HG02571 (cell line): ENCODE data around the gene SLC9A3.
"Not testable (repeated sequence)": the region's sequence is repeated elsewhere in the genome, so short reads cannot be mapped to it uniquely, and the experiment has no call there.

Experiments used
- ATAC-seq: cut with Tn5 transposase; IDR thresholded peaks from one replicate; pipeline ENCODE4 v1.9.1; 2021; ENCODE audit warnings: mild to moderate bottlenecking, moderate library complexity; ENCODE audit not compliant: unreplicated experiment

Gene SLC9A3

DNA sequence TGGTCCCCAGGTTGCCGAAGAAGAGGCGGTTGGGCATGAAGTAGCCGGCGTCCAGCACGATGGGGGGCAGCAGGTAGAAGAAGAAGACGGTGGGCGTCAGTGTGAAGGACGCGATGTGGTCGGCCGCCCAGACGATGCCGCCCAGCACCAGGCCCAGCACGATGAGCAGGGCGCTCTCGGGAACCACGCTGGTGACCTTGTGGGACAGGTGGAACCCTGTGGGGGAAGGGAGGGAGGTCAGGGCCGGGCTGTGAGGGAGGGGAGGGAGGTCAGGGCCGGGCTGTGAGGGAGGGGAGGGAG lies 32.4 kb downstream of the SLC9A3 start:
- ATAC-seq: no peak

DNA sequence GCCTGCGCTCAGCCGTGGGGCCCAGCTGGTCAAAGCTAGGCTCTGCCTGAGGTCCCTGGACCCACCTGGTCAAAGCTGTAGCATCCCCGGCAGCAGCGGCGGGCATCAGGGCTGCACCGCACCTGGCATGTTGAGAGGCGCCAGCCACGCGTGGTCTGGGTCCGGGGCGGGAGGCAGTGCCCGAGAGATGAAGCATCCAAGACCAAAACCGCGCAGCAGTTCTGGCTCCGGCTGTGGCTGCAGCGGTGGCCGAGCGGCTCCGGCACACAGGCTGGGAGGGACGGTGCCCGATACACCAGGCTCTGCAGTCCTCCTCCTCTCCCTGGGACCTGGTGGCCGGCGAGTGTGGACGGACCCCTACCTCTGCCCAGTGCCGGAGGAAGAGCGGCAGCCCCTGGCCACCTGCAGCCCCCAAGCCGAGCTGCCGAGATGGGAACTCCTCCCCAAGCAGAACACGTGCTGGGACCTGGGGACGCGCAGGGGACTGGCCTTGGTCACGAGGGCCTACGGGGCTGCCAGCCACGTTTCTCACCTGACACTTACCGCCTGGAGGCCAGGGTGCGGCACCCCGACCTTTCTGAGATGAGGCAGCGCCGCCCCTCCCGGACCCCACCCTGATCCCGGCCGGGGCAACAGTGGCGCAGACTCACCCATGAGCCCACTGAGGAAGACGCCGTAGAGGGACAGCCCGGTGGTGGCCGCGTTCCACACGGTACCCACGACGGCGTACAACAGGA lies 33.0 kb downstream of the SLC9A3 start:
- no peak for ATAC-seq

DNA sequence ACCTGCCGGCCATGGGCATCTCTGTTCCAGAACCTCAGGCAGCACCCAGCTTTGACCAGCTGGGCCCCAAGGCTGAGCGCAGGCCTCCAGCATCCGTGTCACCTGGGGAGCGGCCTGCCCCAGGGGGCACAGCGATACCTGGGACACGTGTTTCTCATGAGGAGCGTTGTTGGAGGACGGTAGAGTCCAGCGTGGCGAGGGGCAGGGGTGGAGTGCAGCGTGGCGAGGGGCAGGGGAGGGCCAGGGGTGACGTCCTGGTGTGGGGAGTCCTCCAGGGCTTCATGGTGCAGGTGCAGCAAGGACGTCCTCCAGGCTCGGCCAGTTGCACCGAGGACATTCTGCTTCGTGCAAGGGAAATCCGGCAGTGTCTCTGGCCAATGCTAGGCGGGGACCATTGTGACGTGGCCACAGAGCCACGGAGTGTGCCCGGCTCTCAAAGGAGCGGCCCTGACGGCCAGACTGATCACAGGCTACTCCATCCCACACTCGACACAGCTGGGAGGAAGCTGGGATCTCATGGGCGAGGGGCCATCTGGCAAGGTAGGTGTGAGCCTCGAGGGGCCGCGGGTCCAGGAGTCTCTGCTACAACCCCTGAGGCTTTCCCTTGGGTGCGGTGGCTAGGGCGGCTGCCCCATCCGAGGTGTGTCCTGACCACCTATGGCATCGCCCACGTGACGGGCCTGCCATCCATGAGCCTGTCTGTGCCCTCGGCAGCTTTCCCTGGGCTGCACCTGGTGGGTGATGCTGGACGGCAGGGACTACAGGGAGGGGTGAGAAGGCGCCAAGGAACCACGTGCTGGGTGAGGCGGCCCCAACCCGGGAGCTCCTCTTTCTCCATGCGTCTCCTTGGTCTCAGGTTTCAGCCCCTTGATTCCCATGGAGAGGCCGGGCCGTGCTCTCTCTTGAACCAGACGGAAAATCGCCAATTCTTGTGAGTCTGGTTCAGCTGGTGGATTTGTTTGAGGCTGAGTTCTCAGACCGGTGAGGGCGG lies 33.8 kb downstream of the SLC9A3 start:
- no peak for ATAC-seq

DNA sequence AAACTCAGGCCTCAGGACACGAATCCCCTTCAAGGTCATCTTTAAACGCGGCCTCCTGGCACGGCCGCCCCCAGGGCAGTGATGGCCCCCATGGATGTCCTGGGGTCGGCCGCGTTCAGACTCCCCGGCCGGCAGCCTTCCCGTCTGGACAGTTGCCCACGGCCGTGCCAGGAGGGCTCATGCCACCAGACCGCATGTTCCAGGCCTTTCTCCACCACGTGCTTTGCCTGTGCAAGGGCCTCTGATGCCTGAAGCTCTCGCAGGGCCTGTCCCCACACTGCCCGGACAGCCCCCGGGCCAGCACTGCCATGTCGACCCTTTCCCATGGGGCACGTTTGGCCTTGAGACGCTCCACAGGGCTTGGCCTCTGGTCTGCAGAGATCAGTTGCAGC lies 34.6 kb downstream of the SLC9A3 start:
- no peak for ATAC-seq

DNA sequence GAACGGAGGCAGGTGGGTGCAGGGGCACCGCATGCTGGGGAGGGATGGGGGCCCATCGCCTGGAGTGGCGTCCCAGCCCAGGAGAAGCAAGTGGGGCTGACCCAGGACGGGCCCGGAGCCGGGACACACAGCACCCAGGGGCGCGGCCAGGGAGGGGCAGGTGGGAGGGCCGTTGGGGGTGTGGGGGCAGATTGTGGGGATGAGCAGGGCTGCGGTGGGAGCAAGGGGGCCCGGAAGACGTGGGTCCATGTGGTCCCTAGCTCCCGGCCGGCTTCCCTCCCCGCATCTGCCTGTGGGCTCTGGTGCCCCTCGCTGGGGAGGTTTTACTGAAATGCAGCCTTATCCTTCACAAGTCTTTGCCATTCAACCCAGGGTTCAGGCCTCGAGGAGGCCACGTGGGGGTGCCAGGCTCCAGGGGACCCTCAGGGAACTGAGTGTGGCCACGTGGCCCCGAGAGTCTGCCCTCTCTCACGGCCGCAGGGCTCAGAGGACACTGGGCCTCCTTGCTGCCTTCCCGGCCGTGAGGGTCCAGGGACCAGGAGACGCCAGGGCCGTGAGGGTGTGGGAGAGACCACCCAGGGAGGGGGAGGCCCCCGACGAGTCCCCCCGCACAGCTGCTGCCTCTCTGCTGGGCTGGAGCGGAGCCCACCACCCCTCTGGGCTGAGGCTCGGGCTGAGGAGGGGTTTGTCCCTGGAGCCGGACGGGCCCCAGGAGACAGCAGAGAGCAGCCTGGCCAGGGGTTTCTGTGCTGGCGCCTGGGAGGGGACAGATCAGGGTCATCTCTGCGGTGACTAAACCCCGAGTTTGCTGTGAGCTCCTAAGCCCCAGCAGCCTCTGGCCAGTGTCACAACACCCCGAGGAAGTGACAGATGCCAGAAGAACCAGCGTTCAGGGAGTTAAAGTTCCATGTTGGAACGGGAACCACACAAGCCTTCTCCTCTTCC lies 35.2 kb downstream of the SLC9A3 start:
- no peak for ATAC-seq

DNA sequence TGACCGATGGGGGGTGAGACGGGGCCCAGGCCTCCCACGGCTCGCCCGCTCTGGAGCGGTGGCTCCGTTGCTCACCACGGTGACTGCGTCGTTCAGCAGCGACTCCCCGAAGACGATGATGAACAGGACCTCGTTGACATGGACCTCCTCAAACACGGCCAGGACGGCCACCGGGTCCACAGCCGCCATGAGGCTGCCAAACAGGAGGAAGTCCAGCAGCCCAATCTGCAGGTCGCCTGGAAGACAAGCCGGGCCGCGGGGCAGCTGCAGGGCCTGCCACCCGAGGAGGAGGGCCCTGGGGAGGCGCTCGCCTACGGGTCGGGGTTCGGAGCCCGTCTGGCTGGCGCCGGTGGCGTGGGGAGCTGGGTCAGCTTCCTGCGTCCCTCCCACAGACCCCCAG lies 36.0 kb downstream of the SLC9A3 start:
- no peak for ATAC-seq

DNA sequence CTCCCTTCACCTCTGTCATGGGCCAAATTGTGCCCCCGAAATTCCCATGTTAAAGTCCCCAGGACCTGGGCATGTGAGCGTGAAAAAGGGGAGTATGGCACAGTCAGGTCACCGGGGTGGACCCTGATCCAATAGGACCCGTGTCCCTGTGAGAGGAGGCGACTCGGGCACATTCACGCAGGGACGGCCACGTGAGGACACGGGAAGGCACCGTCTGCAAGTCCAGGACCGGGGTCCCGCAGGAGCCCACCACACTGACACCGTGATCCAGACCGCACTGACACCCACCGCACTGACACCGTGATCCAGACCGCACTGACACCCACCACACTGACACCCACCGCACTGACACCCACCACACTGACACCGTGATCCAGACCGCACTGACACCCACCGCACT lies 37.7 kb downstream of the SLC9A3 start:
- not testable (repeated sequence) for ATAC-seq

DNA sequence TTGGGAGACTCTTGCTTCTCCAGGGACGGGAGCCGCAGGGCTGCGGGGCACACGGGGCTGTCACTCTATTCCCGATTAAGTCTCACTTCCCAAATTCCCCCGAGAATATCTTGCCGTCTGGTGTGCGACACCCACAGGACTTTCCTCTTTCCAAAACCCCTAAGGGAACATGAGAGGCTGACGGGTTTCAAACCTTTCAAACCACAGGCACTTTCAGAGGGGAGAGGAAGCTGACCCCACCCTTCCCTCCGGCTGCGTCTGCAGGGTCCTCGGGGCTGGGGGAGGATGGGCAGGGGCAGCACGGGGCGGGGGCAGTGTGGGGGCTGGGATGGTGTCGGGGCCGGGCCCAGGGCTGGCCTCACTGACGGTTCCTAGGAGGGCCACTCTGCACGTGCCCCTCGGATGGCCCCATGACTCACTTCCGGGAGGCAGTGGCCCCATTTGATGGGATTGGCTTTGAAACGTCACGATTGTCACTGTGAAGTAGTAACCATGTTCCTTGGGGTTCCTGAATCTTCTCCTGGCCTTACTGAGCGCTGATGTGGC lies 38.2 kb downstream of the SLC9A3 start:
- ATAC-seq: no peak

DNA sequence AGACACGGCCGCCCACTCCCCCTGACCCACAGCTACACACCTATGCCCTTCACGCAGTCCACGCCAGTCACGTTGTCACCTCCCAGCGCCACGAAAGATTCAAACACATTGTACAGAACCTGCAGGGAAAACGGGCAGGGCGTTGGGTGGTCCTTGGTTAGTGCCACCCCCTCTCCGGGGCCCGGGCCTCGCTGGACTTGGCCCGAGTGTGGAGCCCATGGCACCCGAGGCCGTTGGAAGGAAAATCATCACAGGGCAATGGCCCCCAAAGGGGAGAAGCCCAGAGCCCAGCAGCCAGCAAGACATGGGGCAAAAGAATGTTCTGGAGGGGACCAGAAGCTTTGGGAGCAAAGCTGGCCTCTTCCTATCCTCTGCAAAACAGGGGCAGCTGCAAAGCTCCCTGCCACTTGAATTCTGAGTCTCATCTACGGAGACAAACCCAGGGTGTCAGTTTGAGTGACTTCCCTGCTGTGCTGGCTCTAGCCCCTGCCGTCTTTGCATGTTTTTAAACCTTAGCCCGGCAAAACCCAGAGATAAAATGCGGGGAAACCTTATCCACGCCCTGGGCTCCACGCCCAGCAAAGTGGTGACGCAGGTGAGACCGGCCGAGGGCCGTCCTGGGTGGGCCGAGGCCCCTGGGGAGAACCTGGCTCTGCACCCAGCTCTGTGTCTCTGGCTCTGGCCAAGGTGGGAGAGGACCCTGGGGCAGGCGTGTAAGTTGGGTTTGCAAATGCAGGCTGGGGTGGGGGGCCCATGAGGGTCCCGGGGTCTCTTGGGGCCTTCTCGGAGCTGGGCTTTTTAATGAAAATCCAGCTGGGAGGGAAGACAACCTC lies 38.9 kb downstream of the SLC9A3 start:
- no peak for ATAC-seq

DNA sequence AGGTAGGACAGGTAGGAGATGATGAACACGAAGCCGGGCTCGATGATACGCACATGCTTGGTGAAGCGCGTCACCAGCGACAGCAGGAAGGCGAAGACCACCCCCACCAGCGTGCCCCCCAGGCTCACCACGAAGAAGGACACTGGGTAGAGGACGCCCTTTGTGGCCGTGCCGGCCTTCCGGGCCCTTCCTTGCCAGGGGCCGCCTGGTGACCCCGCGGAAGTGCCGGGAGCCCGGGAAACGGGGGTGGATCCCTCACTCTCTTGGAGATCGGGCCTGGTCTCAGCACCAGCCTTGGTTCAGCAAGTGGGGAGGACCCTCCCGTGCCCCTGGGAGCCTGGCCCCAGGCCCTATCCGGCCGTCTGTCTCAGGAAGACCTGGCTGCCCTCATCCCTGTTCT lies 39.7 kb downstream of the SLC9A3 start:
- no peak for ATAC-seq

DNA sequence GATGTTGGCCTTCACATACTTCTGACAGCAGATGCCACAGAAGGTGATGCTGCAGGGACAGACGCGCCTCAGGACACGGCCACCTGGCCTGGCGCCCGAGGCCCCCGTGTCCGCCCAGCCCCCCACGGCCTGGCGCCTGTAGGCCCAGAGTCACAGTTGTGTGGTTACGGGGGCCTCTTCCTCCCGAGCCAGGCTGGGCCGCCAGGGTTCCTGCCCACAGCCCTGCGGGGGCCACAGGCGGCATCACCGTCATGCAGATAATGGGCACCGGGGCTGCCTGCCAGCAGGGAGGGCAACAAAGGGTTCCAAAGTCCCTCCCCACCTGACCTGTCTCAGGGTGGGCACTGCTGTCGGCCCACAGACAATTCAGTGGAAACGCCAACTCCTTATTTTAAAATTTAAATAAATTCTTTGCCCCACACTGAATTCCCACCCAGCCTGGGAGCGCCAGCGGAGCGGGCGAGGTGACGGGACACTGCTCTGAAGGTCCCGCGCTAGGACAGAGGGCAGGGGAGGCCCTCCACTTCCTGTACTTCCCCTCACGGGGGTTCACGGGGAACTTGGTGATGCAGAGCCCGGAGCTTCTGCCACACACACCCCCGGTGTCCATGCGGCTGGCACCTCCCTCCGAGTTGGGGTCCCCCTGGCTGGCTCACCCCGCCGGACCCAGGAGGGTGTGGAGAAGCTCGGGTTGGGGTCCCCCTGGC lies 40.7 kb downstream of the SLC9A3 start:
- no peak for ATAC-seq

DNA sequence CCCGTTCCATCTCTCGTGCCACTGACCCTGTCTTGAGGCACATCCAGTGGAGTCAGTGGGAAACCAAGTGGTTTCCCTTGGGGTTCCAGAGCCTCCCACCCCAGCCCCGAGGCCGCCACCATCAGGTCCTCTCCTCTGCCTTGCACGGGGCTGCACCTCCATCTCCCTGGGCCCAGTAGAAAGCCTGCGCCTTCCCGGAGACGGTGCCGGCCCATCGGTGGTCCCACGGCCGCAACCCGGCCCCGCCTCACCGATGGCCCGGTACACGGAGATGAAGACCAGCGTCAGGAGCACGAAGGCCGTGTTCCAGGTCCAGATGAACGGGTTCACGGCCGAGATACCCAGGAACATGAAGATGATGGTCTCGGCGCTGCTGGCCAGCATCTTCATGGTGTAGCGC lies 41.2 kb downstream of the SLC9A3 start:
- ATAC-seq: no peak

DNA sequence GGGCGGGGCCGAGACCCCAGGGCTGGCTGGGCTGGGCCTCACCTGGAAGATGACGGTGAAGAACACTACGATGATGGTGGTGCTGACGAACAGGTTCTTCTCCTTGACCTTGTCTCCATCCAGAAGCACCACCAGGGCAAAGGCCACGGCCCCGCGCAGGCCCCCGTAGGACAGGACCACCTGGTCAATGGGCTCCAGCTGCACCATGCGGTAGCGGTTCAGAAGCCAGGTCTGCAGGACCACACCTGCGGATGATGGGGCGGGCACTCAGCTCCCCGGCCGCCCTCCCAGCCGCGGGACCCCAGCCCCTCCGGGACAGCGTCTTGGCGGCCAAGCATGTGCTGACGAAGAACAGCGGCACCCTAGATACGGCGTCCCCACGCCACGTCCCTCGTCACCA lies 41.7 kb downstream of the SLC9A3 start:
- ATAC-seq: no peak

DNA sequence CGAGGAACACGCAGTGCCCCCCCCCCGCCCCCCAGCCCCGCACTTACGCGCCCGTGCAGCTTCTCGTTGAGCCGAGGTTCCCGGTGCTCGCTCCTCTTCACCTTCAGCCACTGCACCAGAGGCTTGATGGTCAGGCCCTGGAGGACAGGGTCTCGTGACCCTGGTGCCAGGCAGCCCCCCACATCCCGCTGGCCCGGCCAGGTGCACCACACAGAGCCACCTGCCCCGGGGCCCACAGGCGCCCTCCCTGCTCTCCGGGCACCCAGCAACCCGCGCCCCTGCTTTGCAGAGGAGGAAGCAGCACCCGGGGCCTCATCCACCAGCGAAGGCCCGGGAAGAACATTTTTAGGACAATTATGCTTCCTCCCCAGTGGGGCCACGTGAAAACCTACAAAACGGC lies 42.2 kb downstream of the SLC9A3 start:
- ATAC-seq: no peak

DNA sequence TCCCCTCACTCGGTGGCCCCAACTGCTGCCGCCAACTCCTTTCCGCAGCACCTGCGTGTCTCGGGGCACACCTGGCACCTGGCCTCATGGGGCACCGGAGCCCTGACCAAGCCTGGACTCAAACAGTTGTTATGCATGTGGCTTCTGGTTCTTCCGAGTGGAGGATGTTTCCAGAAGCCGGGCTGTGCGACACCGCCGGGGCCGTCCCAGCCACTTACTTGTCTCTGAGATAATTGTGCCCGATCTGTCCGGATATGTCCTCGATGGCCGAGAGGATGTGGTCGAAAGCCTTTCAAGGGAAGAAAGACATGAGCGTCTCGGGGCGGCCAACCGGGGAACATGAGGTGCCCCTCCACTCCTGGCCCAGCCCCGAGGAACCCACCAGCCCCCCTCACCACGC lies 42.9 kb downstream of the SLC9A3 start:
- ATAC-seq: no peak

DNA sequence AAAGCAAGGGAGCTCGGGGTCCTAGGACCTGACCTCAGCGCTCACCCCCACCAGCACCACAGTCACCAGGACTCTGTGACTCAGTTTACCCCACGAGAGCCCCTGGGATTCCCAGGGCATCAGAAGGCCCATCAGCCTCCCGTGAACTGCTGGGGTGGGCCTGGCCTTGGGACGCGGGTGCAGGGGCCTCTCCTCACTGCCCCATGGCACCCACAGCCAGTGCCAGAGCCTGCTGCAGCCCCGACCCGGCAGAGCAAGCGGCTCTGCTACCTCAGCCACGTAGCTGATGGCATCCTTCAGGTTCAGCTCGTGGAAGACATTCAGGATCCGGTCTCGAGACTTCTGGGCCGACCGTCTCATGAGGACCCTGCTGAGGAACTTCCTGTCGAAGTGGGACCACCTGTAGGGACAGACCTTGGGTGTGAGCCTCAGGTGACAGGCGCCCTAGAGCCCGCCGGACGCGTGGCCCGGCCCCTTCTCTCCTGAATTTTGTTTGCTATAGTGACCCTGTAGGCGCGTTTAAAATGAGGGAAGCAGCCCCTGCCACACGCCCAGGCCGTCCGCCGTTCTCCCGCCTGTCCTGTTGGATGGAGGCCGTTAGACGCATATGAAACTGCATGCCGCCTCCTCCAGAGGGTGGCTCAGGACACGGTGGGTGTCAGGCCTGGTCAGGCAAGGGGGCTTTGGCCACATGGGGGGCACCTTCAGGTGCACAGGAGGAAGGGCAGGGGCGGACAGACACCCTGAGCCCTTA lies 44.5 kb downstream of the SLC9A3 start:
- ATAC-seq: no peak

DNA sequence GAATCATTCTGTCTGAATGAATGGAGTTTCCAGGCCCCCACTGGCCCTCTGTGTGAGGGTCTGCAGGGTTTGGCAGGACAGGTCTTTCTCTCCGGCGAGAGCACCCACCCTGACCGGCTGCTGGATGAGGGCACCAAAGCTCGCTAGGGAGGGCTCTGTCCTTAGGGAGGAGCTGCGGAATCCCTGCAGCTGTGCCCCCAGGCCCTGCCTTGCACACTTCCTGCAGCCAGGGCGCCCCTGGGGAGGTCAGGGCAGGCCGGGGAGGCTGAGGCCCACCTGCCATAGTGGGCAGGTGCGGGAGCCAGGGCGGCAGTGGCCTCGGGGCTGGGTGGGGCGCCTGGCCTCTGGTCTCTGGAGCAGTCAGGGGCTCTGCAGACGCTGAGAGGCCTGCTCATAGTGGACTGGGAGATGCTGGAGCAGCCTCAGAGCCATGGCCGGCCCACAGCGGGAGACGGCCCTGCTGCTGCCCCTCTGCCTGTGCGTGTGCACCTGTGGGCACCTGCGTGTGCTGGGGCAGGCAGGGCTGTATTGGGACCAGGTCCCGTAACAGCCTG lies 45.2 kb downstream of the SLC9A3 start:
- no peak for ATAC-seq

DNA sequence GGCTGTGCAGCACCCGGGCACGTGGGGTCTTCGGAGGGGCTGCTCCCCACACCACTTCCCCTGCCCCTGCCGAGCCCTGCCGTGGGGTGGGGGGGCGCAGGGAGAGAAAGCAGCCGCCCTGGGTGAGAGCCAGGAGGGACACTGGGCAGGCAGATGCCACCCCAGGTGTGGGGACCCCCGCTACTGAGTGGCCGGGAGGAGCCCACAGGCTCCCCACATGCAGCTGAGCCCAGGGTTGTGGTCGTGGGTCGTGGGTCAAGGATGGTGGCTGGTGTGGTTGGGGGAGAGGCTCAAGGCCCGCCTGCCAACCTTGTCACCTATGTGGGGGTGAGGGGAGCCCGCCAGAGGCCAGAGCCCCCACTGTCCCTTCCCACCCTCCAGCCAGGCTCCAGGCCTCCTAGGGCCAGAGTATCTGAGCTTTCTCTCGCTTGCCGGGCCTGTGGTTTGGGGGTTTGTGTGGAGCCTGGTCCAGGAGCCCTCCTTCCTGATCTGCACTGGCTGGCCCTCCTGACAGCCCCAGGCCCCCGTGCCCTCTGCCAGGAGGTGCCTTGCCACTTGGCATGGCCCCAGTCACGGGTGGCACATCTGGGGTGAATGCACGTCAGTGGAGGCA lies 45.8 kb downstream of the SLC9A3 start:
- no peak for ATAC-seq
